HG02840 (cell line): ENCODE measurements around the gene ZNF862.
"Not testable (repeated sequence)": the region's sequence is repeated elsewhere in the genome, so short reads cannot be mapped to it uniquely, and the experiment has no call there.

Experiments used
- ATAC-seq: cut with Tn5 transposase; IDR thresholded peaks from one replicate; pipeline ENCODE4 v1.9.1; 2021; ENCODE audit warnings: mild to moderate bottlenecking, moderate library complexity, moderate number of reproducible peaks; ENCODE audit not compliant: unreplicated experiment, low FRiP score

Gene ZNF862

DNA sequence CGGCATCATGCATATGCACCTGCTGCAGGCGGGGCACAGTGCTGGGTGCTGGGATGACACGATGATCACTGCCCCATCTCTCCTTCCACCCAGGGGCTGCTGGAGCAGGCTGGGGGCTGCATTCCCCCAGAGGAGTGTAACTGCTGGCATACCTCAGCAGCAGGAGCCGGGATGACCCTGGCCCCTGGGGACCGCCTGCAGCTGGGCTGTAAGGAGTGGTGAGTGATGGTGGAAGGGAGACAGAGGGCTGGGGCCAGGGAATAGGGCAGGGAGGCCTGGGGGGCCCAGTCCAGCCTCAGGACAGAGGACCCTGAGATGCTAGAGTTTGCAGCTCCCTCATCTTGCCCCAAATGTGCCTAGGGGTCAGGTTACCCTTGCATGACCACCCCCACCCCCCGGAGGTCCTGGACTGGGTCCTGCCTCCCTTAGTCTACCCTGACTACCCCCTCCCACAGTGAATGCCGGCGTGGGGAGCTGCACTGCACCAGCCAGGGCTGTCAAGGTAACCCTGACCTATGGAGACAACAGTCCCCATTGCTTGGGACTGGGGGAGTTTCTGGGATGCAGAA is 14.5 kb upstream of the ZNF862 start:
- ATAC-seq: no peak

DNA sequence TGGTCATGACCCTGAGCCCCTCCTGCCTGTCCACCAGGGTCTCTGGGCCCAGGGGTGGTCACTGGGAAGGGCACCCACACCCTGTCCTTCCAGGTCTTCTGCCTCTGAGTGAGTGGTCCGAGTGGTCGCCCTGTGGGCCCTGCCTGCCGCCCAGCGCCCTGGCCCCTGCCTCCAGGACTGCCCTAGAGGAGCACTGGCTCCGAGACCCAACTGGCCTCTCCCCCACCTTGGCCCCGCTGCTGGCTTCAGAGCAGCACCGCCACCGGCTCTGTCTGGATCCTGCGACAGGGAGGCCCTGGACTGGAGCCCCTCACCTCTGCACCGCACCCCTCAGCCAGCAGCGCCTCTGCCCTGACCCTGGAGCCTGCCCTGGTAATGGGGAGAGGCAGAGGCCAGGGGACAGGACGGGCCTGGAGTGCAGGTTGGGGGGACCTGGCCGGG is 13.9 kb upstream of the ZNF862 start:
- no peak for ATAC-seq

DNA sequence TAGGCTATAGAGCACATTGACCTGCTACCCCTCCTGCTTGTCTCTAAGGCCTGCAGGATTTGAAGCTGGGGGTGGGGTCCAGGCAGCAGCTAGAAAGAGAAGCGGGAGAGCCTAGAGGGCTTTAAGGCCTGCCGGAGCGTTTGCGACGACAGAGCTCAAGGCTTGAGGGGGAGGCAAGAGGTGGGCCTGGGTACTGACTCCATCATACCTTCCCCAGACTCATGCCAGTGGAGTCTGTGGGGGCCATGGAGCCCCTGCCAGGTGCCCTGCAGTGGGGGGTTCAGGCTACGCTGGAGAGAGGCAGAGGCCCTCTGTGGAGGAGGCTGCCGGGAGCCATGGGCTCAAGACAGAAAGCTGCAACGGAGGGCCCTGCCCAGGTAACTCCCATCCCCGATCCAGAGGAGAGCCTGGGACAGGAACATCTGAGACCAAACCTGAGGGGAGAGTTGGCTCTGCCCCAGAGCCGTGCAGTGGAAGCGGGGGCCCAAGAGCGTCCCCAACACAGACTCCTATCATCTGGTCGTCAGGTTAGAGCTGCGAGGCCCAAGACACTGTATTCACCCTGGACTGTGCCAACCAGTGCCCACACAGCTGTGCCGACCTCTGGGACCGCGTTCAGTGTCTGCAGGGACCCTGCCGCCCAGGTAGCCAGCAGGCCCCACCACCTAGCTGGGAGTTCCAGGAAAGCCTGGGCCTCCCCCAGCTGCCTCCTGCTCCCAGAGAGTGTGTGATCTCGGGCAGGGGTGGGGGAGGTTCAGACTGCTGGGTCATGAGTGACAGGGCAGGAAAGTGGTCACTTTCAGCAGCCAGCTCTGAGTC is 13.2 kb upstream of the ZNF862 start:
- ATAC-seq: no peak

DNA sequence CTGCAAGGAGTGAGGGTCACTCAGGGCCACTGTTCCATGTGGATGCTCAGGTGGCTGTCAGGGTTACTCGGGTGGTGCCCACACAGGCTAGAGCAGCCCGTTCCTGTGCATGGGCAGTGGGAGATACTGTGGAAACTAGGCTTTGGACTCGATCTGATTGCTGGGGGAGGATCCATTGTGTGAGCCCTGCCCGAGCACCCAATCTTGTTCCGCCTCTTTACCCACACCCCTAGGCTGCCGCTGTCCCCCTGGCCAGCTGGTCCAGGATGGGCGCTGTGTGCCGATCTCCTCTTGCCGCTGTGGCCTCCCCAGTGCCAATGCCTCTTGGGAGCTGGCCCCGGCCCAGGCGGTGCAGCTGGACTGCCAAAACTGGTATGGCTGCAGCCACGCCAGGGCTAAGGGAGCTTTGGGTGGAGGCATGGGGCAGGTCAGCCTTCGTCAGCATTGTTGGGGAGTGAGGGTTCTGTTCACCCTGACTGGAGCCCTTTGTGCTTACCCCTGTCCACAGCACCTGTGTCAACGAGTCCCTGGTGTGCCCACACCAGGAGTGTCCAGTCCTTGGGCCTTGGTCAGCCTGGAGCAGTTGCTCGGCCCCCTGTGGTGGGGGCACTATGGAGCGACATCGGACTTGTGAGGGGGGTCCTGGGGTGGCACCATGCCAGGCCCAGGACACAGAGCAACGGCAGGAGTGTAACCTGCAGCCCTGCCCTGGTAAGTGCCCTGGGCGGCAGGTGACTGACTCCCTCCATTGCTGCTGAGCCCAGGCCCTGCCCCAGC is 12.4 kb upstream of the ZNF862 start:
- ATAC-seq: no peak

DNA sequence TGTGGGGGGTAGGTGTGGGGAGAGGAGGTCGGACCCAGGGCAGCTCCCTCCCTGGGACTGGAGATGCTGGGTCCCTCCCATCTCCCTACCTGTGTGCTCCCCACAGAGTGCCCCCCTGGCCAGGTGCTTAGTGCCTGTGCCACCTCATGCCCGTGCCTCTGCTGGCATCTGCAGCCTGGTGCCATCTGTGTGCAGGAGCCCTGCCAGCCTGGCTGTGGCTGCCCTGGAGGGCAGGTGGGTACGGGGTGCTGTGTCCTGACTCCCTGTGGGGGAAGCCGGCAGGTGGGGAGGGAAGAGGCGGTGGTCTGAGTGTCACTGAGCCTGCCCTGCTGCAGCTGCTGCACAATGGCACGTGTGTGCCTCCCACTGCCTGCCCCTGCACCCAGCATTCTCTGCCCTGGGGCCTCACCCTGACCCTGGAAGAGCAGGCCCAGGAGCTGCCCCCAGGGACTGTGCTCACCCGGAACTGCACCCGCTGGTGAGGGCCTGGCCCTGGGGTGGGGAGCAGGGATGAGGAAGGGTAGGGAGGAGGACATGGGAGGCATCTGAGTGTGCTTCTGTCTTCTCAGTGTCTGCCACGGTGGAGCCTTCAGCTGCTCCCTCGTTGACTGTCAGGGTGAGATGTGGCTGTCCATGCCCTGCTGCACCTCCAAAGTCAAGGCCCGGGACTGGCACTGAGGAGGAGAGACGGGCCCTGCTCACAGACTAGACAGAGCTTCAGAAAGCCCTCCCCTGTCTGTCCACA is 11.7 kb upstream of the ZNF862 start:
- no peak for ATAC-seq

DNA sequence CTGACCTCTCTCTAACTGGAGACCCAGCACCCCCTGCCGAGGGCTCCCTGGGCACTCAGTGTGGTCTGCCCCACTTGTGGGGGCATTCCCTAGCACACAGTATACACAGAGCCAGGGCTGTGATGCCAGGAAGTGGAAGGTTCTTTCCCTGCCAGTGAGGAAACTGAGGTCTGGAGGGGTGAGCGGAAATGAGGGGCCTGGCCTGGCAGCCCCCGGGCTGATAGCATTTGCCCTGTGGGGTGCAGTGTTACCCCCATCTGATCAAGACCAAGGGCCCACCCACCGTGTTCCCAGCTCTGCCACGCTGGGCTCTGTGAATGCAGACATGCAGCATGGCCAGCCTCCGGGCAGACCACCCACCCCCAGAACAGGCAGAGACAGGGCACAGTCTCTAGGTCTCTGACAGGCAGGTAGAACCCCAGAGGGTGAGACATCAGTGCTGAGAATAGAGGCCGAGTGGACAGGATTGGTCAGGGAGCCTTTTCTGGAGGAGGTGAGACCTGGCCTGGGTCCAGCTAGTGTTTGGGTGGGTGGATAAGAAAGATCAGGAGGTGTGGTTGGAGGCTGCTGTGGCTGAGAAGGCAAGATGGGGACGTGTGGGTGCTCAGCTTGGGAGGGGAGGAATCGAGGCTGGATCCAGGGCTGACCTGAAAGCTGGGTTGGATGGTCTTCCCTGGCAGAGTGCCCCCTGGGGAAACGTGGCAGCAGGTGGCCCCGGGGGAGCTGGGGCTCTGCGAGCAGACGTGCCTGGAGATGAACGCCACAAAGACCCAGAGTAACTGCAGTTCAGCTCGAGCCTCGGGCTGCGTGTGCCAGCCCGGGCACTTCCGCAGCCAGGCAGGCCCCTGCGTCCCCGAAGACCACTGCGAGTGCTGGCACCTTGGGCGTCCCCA is 10.8 kb upstream of the ZNF862 start:
- no peak for ATAC-seq

DNA sequence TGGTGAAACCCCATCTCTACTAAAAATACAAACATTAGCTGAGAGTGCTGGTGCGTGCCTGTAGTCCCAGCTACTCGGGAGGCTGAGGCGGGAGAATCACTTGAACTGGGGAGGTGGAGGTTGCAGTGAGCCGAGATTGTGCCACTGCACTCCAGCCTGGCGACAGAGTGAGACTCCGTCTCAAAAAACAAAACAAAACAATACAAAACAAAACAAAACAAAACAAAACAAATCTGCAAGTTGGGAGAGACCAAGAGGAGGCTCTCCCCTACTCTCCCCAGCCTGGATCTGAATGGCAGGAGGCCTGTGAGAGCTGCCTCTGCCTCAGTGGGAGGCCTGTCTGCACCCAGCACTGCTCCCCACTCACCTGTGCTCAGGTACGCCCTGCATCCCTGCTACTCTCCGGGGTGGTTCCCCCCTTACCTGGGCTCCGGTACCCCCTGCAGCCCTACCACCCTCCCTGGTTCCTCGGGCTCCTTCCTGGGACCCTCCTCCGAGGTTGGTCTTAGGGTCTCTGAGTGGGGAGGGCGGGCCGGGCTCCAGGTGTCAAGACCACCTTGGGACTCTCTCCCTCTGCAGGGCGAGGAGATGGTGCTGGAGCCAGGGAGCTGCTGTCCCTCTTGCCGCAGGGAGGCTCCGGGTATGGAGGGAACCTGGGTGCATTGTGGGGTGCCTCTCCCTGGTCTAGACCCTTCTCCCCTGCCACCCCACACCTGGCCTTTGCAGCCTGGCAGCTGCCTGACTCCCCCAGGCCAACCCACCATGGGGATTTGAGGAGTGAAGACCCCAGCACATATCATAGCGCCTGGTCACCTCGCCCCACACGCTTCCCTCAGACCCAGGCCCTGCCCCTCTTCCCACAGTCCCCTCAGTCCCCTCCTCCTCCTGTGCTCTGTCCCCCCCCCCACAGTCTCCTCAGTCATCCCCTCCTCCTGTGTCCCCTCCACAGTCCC is 9.5 kb upstream of the ZNF862 start:
- ATAC-seq: no peak

DNA sequence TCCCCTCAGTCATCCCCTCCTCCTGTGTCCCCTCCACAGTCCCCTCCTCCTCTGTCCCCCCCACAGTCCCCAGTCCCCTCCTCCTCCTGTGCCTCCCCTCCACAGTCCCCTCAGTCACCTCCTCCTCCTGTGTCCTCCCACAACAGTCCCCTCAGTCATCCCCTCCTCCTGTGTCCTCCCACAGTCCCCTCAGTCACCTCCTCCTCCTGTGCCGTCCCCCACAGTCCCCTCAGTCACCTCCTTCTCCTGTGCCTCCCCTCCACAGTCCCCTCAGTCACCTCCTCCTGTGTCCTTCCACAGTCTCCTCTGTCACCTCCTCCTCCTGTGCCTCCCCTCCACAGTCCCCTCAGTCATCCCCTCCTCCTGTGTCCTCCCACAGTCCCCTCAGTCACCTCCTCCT is 7.6 kb upstream of the ZNF862 start:
- not testable (repeated sequence) for ATAC-seq

DNA sequence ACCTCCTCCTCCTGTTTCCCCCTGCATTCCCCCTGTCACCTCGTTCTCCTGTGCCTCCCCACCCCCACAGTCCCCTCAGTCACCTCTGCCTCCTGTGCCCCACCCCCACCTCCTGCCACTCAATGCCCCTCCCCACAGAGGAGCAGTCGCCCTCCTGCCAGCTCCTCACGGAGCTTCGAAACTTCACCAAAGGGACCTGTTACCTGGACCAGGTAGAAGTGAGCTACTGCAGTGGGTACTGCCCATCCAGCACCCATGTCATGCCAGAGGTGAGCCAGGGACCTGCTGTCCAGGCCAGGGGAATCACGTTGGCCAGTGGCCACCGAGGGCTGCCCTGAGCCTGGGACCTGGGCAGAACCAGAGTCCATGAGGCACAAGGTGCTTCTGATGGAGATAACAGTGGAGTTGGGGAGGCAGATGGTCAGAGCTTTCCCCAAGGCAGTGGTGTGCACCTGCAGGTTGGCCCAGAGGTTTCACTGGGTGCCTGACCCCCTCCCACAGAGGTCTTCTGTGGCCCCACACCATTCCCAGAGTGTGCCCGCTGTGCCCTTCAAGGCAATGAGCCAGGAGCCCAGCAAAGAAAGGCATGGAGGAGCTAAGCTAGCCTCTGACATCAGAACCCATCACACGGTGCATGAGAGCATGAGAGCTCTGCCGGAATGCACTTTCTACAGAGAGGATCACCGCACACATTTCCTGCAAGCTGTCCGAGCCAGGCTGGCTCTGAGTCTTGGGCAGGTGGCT is 7.0 kb upstream of the ZNF862 start:
- no peak for ATAC-seq

DNA sequence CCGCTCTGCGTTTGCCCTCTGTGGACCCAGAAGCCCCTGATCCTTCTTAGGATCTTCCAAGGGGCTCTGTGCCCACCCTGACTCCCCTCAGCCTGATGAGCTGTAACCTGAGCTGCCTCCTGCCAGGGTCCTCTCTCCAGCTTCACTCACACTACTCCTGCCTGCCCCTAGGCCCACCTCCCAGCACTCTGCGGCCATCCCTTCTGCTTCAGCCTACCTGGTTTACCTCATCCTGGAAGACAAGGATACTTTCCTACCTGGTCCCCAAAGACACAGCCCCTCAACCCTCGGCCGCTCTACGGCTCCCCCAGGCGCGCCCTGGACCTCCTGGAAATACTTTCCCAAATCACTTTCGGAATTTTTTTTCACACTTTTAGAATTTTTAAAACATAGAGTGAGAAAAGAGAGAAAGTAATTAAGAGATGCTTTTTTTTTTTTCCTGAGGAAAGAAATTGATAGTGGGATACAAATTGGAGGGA is 6.4 kb upstream of the ZNF862 start:
- no peak for ATAC-seq

DNA sequence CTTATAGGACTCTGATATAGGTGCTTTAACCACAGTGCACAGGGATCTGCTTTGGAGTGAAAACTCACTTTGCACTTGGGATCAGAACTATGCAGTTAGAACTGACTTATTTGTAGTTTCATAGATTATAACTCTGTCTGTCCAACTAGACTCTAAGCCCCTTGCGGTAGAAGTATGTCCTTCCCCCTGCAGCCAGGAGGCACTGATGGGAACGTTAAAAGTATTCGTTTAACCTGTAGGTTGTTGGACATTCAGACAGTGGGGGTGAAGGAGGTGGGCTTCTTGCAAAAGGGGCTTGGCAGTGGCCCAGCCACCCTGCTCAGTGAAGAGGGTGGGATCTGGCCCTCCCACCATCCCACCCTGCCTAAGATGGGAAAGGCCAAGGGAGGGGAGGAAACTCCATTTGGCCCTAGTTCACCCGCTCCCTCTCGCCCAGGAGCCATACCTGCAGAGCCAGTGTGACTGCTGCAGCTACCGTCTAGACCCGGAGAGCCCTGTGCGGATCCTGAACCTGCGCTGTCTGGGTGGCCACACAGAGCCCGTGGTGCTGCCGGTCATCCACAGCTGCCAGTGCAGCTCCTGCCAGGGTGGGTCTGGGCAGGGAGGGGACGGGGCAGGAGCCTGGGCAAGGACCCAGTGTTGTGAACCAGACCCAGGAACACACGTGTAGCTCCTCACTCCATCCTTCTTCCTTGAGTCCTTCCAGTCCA is 5.7 kb upstream of the ZNF862 start:
- ATAC-seq: no peak

DNA sequence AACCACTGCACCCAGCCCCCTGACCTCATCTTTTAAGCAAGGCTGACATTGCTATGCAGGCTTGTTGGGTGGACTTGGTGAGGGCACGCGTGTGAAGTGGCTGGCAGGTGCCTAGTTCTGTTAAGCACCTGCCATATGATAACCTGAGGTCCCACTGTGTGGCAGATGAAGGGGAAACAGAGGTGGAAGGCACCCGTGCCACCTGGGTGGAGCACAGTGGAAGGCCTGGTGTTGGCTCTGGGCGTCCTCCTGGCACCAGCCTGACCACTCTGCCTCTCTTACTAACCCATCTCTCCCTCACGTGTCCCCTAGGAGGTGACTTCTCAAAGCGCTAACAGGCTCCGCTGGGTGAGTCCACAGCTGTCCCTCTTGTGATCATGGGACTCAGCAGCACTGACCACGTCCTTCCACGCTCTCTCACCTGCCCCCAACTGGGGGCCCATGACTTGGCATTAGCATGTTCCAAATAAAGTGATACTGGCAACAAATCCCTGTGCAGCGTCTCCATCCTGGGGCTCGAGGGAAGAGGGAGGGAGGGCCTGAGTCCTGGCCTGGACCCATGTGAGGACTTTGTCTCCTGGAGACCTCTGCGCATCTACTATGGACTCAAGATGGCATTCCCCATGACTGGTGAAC is 4.6 kb upstream of the ZNF862 start:
- no peak for ATAC-seq

DNA sequence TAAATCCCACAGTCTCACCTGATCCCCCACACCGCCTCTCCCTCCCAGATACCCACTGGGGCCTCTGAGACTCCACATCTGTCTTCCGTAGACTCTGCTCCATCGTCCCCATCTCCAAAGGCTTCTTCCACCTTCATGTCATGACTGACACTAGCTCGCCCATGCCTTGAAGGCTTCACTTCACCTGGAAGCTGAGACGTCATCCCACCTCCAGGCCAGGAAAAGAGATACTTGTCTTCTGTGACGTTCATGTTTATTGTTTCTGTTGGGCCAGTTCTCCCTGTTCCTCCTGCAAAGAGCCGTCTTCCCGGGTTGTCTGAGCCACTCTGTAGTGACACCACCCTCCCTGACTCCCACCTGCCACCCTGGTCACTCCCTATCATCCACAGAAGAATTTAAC is 3.6 kb upstream of the ZNF862 start:
- no peak for ATAC-seq

DNA sequence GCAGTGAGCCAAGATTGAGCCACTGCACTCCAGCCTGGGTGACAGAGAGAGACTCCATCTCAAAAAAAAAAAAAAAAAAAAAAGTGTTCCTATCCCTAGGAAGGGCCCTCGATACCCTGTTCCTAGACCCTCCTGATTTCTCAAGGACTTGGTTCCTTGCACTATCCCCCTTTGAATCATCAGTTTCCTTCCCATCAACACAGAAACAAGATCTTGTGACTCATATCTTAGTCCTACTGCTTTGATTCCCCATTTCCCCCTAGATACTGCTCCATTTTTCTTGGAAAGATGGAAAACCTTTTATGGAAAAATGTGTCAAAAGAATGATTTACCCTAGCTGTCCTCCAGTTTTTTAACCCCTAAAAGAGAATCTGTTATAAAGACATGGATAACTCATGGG is 1.7 kb upstream of the ZNF862 start:
- ATAC-seq: no peak

DNA sequence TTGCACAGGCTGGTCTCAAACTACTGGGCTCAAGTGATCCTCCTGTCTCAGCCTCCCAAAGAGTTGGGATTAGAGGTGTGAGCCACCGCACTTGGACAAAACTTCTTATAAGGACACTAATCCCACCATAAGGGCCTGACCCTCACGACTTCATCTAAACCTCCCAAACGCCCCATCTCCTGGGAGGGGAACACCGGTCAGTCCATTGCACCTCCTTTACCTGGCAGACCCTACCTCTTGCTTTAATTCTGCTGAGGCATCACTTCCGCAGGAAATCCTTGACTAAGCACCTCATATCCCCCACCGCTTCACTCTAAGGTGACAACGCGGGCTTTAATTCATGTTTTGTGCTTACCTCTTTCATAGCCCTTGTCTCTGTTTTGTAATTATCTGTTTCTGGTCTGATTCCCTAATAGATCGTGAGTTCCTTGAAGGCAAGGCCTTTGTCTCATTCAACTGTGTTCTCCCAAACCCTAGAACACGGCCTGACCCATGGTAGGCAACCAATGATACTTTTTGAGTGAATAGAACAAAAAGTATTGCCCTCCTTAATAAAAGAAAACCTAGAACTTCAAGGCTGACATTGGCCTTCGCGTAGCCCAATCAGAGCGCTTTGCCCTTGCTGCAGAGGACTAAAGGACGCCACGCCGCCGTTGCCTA is 481 bp upstream of the ZNF862 start:
- ATAC-seq: no peak

DNA sequence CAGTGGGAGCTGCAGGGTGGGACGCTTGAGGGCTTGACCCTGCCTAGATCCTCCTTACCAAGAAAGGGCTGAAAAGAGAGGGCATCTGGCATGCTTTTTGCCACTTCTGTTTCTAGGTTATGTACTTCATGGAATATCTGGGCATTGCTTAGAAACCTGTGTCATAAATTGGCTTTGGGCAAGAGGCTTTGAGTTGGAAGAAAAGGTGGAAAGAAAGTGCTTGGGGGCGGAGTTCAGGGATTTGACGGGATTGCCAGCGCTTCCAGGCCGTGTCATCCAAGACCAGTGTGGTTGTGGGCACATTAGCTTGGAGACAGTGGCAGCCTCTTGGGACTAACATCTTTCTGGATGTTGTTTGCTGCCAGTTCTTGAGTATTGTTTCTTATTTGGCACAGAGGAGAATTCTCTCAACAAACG is 825 bp downstream of the ZNF862 start:
- ATAC-seq: no peak
